8988T (cell line): ENCODE results near the gene IGFALS.
A peak's percentile ranks its signal among the peaks of the same experiment; 100 is the strongest.

Source experiments
- DNase-seq: peaks from one replicate; pipeline ENCODE4 v3.0.0; 2011

The IGFALS gene

GRCh38 chr16:1788095-1788707 lies 5.3 kb downstream of the IGFALS start:
- DNase-seq = no peak

GRCh38 chr16:1787322-1788094 lies 6.0 kb downstream of the IGFALS start:
- no peak for DNase-seq

- no peak for DNase-seq
These were observed 6.5 kb downstream of the IGFALS start for GRCh38 chr16:1787056-1787321.

GRCh38 chr16:1786242-1787055 lies 7.1 kb downstream of the IGFALS start:
- peak; percentile 13 for DNase-seq

GRCh38 chr16:1785846-1786170 lies 7.7 kb downstream of the IGFALS start:
- DNase-seq = no peak

GRCh38 chr16:1784977-1785845 lies 8.3 kb downstream of the IGFALS start:
- no peak for DNase-seq

GRCh38 chr16:1782408-1783264 lies 10.9 kb downstream of the IGFALS start, which contains the start of the genes NUBP2 and SPSB3:
TSS of gene NUBP2 (plus strand) at chr16:1782960. CDS start at chr16:1783021, 61 bp downstream.
TSS of gene SPSB3 (minus strand) at chr16:1782571. CDS start at chr16:1781483, 1,088 bp downstream.
- DNase-seq = peak; percentile 95

- peak; percentile 46 for DNase-seq
These were observed 11.6 kb downstream of the IGFALS start for GRCh38 chr16:1781758-1782407.

GRCh38 chr16:1781254-1781653 lies 12.3 kb downstream of the IGFALS start:
- DNase-seq = no peak

GRCh38 chr16:1780677-1781072 lies 12.8 kb downstream of the IGFALS start:
- DNase-seq = no peak

GRCh38 chr16:1779741-1780676 lies 13.5 kb downstream of the IGFALS start:
- DNase-seq = no peak

GRCh38 chr16:1779234-1779701 lies 14.2 kb downstream of the IGFALS start:
- DNase-seq = no peak

- no peak for DNase-seq
These were observed 15.0 kb downstream of the IGFALS start for GRCh38 chr16:1778200-1779179.

- DNase-seq = no peak
These were observed 15.9 kb downstream of the IGFALS start for GRCh38 chr16:1777375-1778199.

- no peak for DNase-seq
These were observed 16.5 kb downstream of the IGFALS start for GRCh38 chr16:1776991-1777374.

- no peak for DNase-seq
These were observed 16.9 kb downstream of the IGFALS start for GRCh38 chr16:1776672-1776955.

GRCh38 chr16:1775846-1776671 lies 17.4 kb downstream of the IGFALS start:
- DNase-seq = no peak
